ENCODE data around the gene MIDN. TPM values are rescaled to one million over a fixed set of nuclear protein-coding genes. Genes with fewer than 3 reads are reported as not detected.

The MIDN gene
- total RNA-seq, 2 donors from 2014 or later = 35.8 to 42.9 TPM

GRCh38 chr19:1281569-1282287 lies 33.3 kb downstream of the MIDN start:
- TF ChIP-seq CTCF (IDR thresholded peaks at IDR 0.05) (no peak), POLR2AphosphoS5 (IDR thresholded peaks at IDR 0.05) (no peak), POLR2A (IDR thresholded peaks at IDR 0.05) (no peak)
- intact Hi-C loops (cut with DNase I) = no loop called here
- Histone ChIP-seq H3K9me3 (no peaks in the 10 kb centered on the region), H3K27me3 (replicated peaks; ENCODE audit: insufficient read depth) (peaks cover under 1% of the 10 kb centered on the region), H3K27ac (no peak overlapping the region), H3K4me1 (replicated peaks) (no peaks in the 10 kb centered on the region), H3K36me3 (no peaks in the 10 kb centered on the region), H3K4me3 (no peak overlapping the region)
- WGBS = 74% methylated on average over 14 of the region's 15 CpGs
- no peak for DNase-seq (ENCODE audit: low spot score)

- H3K27me3 ChIP-seq (replicated peaks; ENCODE audit: insufficient read depth) = peaks cover 5% of the 10 kb centered on the region
- no peaks in the 10 kb centered on the region for H3K9me3 ChIP-seq
- 78% methylated on average over 18 of the region's 18 CpGs for WGBS
- no peaks in the 10 kb centered on the region for H3K36me3 ChIP-seq
- no peak overlapping the region for H3K27ac ChIP-seq
- no peak overlapping the region for H3K4me3 ChIP-seq
- intact Hi-C loops (cut with DNase I) = no loop called here
- H3K4me1 ChIP-seq (replicated peaks) = no peaks in the 10 kb centered on the region
- TF ChIP-seq POLR2AphosphoS5 (IDR thresholded peaks at IDR 0.05) (no peak), CTCF (IDR thresholded peaks at IDR 0.05) (no peak), POLR2A (IDR thresholded peaks at IDR 0.05) (no peak)
- no peak for DNase-seq (ENCODE audit: low spot score)
These were observed 34.3 kb downstream of the MIDN start for GRCh38 chr19:1282588-1283206.

- intact Hi-C loops (cut with DNase I) = no loop called here
- no peak for TF ChIP-seq POLR2A (IDR thresholded peaks at IDR 0.05)
- no peak for TF ChIP-seq POLR2AphosphoS5 (IDR thresholded peaks at IDR 0.05)
- TF ChIP-seq CTCF (IDR thresholded peaks at IDR 0.05) = no peak
- no peak overlapping the region for H3K27ac ChIP-seq
- no peaks in the 10 kb centered on the region for H3K9me3 ChIP-seq
- H3K36me3 ChIP-seq = no peaks in the 10 kb centered on the region
- no peak for DNase-seq (ENCODE audit: low spot score)
- H3K4me3 ChIP-seq = no peak overlapping the region
- H3K4me1 ChIP-seq (replicated peaks) = no peaks in the 10 kb centered on the region
- 84% methylated on average over 25 of the region's 29 CpGs for WGBS
- peaks cover 5% of the 10 kb centered on the region for H3K27me3 ChIP-seq (replicated peaks; ENCODE audit: insufficient read depth)
These were observed 35.0 kb downstream of the MIDN start for GRCh38 chr19:1283207-1283916.

- H3K27ac ChIP-seq = no peak overlapping the region
- H3K4me1 ChIP-seq (replicated peaks) = no peaks in the 10 kb centered on the region
- no peak for DNase-seq (ENCODE audit: low spot score)
- H3K9me3 ChIP-seq = no peaks in the 10 kb centered on the region
- H3K27me3 ChIP-seq (replicated peaks; ENCODE audit: insufficient read depth) = peaks cover 7% of the 10 kb centered on the region
- intact Hi-C loops (cut with DNase I) = no loop called here
- 85% methylated on average over 12 of the region's 12 CpGs for WGBS
- TF ChIP-seq POLR2A (IDR thresholded peaks at IDR 0.05) (no peak), CTCF (IDR thresholded peaks at IDR 0.05) (no peak), POLR2AphosphoS5 (IDR thresholded peaks at IDR 0.05) (no peak)
- H3K4me3 ChIP-seq = no peak overlapping the region
- no peaks in the 10 kb centered on the region for H3K36me3 ChIP-seq
These were observed 35.5 kb downstream of the MIDN start for GRCh38 chr19:1283917-1284292.
